IMR-90 (cell line): Measurements from ENCODE around the gene ATRNL1. TPM values are rescaled to one million over a fixed set of nuclear protein-coding genes. Genes with fewer than 3 reads are reported as not detected.

ENCODE experiments used
- ATAC-seq: fragments of 200-7000 bp; cut with Tn5 transposase; 2 replicates; pipeline ENCODE4 v1.9.1; 2020; ENCODE audit warnings: low read depth, mild to moderate bottlenecking, moderate library complexity
- BruUV-seq: library from RNA; stranded (reverse); fragments of 400-500 nt; replicated peaks from 2 replicates; lab custom pipeline; 2021; lab: Mats Ljungman, UMichigan
- CTCF ChIA-PET: fragments of 300-600 bp; formaldehyde crosslinking; extraction: SDS; loops from one replicate; lab custom pipeline; 2021; ENCODE audit warnings: antibody characterized with exemption; lab: Yijun Ruan, JAX
- POLR2A ChIA-PET: fragments of 300-600 bp; sonication (Branson Sonifier 250); formaldehyde crosslinking; loops from one replicate; lab custom pipeline; 2022; ENCODE audit warnings: antibody characterized with exemption; ENCODE audit not compliant: unreplicated experiment; lab: Charles Lee
- DNase-seq: peaks from one replicate; pipeline ENCODE4 v3.0.0; 2013
- H2AFZ ChIP-seq: replicated peaks from 2 replicates; pipeline ENCODE3; 2013; ENCODE audit warnings: low read length, mild to moderate bottlenecking; ENCODE audit not compliant: poor library complexity
- H2AK5ac ChIP-seq: 2 replicates; pipeline ENCODE4 v1.6.1; 2013; ENCODE audit warnings: low read depth, low read length, inconsistent platforms
- H2AK9ac ChIP-seq: replicated peaks from 2 replicates; pipeline ENCODE3; 2013; ENCODE audit warnings: mild to moderate bottlenecking, low read depth, low read length, moderate library complexity; ENCODE audit not compliant: poor library complexity
- H2BK120ac ChIP-seq: 2 replicates; pipeline ENCODE4 v1.6.1; 2013; ENCODE audit warnings: low read depth, low read length, inconsistent platforms
- H2BK15ac ChIP-seq: 3 replicates; pipeline ENCODE4 v1.6.1; 2013; ENCODE audit warnings: low read depth, low read length, inconsistent platforms
- H2BK20ac ChIP-seq: 2 replicates; pipeline ENCODE4 v1.6.1; 2013; ENCODE audit warnings: low read depth, mild to moderate bottlenecking, inconsistent platforms, low read length, moderate library complexity
- H2BK5ac ChIP-seq: 2 replicates; pipeline ENCODE4 v1.6.1; 2013; ENCODE audit warnings: mild to moderate bottlenecking, low read depth, low read length, inconsistent platforms; ENCODE audit not compliant: poor library complexity, severe bottlenecking
- H3K14ac ChIP-seq: replicated peaks from 2 replicates; pipeline ENCODE4 v1.6.1; 2013; ENCODE audit warnings: low read depth, low read length, inconsistent platforms
- H3K18ac ChIP-seq: 2 replicates; pipeline ENCODE4 v1.6.1; 2013; ENCODE audit warnings: low read depth, low read length, control low read depth
- H3K23ac ChIP-seq: 2 replicates; pipeline ENCODE4 v1.6.1; 2013; ENCODE audit warnings: low read depth, low read length, inconsistent platforms
- H3K27ac ChIP-seq: 2 replicates; pipeline ENCODE4 v1.5.1; 2013; ENCODE audit warnings: mild to moderate bottlenecking, control low read depth, low read length; ENCODE audit not compliant: insufficient read depth
- H3K27me3 ChIP-seq: 2 replicates; pipeline ENCODE4 v1.6.1; 2013; ENCODE audit warnings: low read length; ENCODE audit not compliant: control insufficient read depth, insufficient read depth
- H3K36me3 ChIP-seq: 2 replicates; pipeline ENCODE4 v1.6.1; 2013; ENCODE audit warnings: low read length, mixed read lengths; ENCODE audit not compliant: control insufficient read depth, insufficient read depth
- H3K4ac ChIP-seq: 2 replicates; pipeline ENCODE4 v1.6.1; 2013; ENCODE audit warnings: low read depth, low read length, inconsistent platforms
- H3K4me1 ChIP-seq: 2 replicates; pipeline ENCODE4 v1.6.1; 2013; ENCODE audit warnings: low read length, mixed read lengths; ENCODE audit not compliant: control insufficient read depth, insufficient read depth
- H3K4me2 ChIP-seq: 2 replicates; pipeline ENCODE4 v1.6.1; 2013; ENCODE audit warnings: low read depth, mild to moderate bottlenecking, control low read depth, low read length, moderate library complexity
- H3K4me3 ChIP-seq: 2 replicates; pipeline ENCODE4 v1.5.1; 2013; ENCODE audit warnings: low read depth, mild to moderate bottlenecking, control low read depth, low read length, moderate library complexity; ENCODE audit not compliant: insufficient read depth
- H3K56ac ChIP-seq: 2 replicates; pipeline ENCODE4 v1.6.1; 2013; ENCODE audit warnings: low read length, inconsistent platforms; ENCODE audit not compliant: insufficient read depth; ENCODE audit errors: extremely low read depth
- H3K79me1 ChIP-seq, 2 experiments: 2 replicates each; pipeline ENCODE4 v1.6.1; 2013; ENCODE audit warnings: low read length in 2 of 2, inconsistent platforms in 1 of 2, low read depth in 1 of 2
- H3K9ac ChIP-seq: 2 replicates; pipeline ENCODE4 v1.6.1; 2013; ENCODE audit warnings: low read depth, low read length, control low read depth
- H3K9me1 ChIP-seq: 2 replicates; pipeline ENCODE4 v1.6.1; 2013; ENCODE audit warnings: low read length, inconsistent platforms; ENCODE audit not compliant: insufficient read depth
- H3K9me3 ChIP-seq: 2 replicates; pipeline ENCODE4 v1.6.1; 2013; ENCODE audit warnings: low read length; ENCODE audit not compliant: control insufficient read depth, insufficient read depth
- H4K20me1 ChIP-seq: 2 replicates; pipeline ENCODE4 v1.6.1; 2013; ENCODE audit warnings: low read length, inconsistent platforms; ENCODE audit not compliant: insufficient read depth
- H4K5ac ChIP-seq: 2 replicates; pipeline ENCODE4 v1.6.1; 2013; ENCODE audit warnings: mild to moderate bottlenecking, low read depth, low read length, control low read depth
- H4K8ac ChIP-seq, 2 experiments: 2 replicates each; pipeline ENCODE4 v1.6.1; 2013; ENCODE audit warnings: low read depth in 2 of 2, low read length in 2 of 2, control low read depth in 1 of 2, inconsistent platforms in 1 of 2
- H4K91ac ChIP-seq: 2 replicates; pipeline ENCODE4 v1.6.1; 2013; ENCODE audit warnings: low read depth, low read length, inconsistent platforms; ENCODE audit not compliant: insufficient read depth
- BHLHE40 ChIP-seq: fragments of 150-350 bp; IDR thresholded peaks from 2 replicates; pipeline ENCODE4 v1.6.1; 2016; ENCODE audit warnings: mild to moderate bottlenecking, low read depth, low read length
- CEBPB ChIP-seq: IDR thresholded peaks from 2 replicates; pipeline ENCODE4 v1.6.1; 2012; ENCODE audit warnings: low read depth, low read length, improper control_type of control experiment
- CHD1 ChIP-seq: IDR thresholded peaks from 2 replicates; pipeline ENCODE4 v1.6.1; 2012; ENCODE audit warnings: low read depth, low read length, improper control_type of control experiment
- ELK1 ChIP-seq: fragments of 150-350 bp; IDR thresholded peaks from 2 replicates; pipeline ENCODE4 v1.6.1; 2016; ENCODE audit warnings: low read depth, mild to moderate bottlenecking, low read length, moderate library complexity, borderline replicate concordance
- FOS ChIP-seq: fragments of 150-350 bp; IDR thresholded peaks from 2 replicates; pipeline ENCODE4 v1.6.1; 2016; ENCODE audit warnings: low read depth, low read length
- MAFK ChIP-seq: IDR thresholded peaks from 2 replicates; pipeline ENCODE4 v1.6.1; 2012; ENCODE audit warnings: low read depth, low read length, improper control_type of control experiment
- MAZ ChIP-seq: IDR thresholded peaks from 2 replicates; pipeline ENCODE4 v1.6.1; 2012; ENCODE audit warnings: low read depth, mild to moderate bottlenecking, low read length, improper control_type of control experiment, moderate library complexity, borderline replicate concordance
- MXI1 ChIP-seq: IDR thresholded peaks from 2 replicates; pipeline ENCODE4 v1.6.1; 2012; ENCODE audit warnings: low read depth, mild to moderate bottlenecking, low read length, moderate library complexity, borderline replicate concordance
- NFE2L2 ChIP-seq: fragments of 150-350 bp; IDR thresholded peaks from 2 replicates; pipeline ENCODE4 v1.6.1; 2016; ENCODE audit warnings: low read depth, mild to moderate bottlenecking, low read length
- POLR2A ChIP-seq: IDR thresholded peaks from 2 replicates; pipeline ENCODE4 v1.6.1; 2012; ENCODE audit warnings: mild to moderate bottlenecking, low read depth, low read length
- RAD21 ChIP-seq: IDR thresholded peaks from 2 replicates; pipeline ENCODE4 v1.6.1; 2012; ENCODE audit warnings: low read length, improper control_type of control experiment
- RCOR1 ChIP-seq: IDR thresholded peaks from 2 replicates; pipeline ENCODE4 v1.6.1; 2012; ENCODE audit warnings: mild to moderate bottlenecking, low read length, improper control_type of control experiment; ENCODE audit not compliant: insufficient replicate concordance
- RFX5 ChIP-seq: IDR thresholded peaks from 2 replicates; pipeline ENCODE4 v1.8.0; 2012; ENCODE audit warnings: low read depth, mild to moderate bottlenecking, low read length, moderate library complexity
- SMC3 ChIP-seq: fragments of 150-350 bp; IDR thresholded peaks from 2 replicates; pipeline ENCODE4 v1.6.1; 2016; ENCODE audit warnings: low read depth, mild to moderate bottlenecking, antibody characterized with exemption, low read length, moderate library complexity
- USF2 ChIP-seq: fragments of 150-350 bp; IDR thresholded peaks from 2 replicates; pipeline ENCODE4 v1.6.1; 2017; ENCODE audit warnings: mild to moderate bottlenecking, antibody characterized with exemption, low read length, low read depth
- WGBS, 2 experiments: methylation state at CpG; one replicate each; pipeline versions ENCODE4 v1.1.5 to v1.1.7; 2013; ENCODE audit warnings: missing lambda C conversion rate in 2 of 2; ENCODE audit not compliant: insufficient read length in 1 of 2; ENCODE audit errors: extremely low coverage in 2 of 2; 5-methylcytosine and 5-hydroxymethylcytosine counted together
- dilution Hi-C: fragments of 300-500 bp; cut with HindIII; formaldehyde crosslinking; loops from one replicate; pipeline ENCODE4 v1.14.3; 2018; ENCODE audit warnings: low sequenced_read_pairs; ENCODE audit not compliant: unreplicated experiment
- in situ Hi-C: fragments of 300-500 bp; cut with MboI; formaldehyde crosslinking; loops from 3 replicates; pipeline ENCODE4 v1.14.3; 2019; ENCODE audit warnings: low sequenced_read_pairs, inconsistent platforms, mixed read lengths
- intact Hi-C: fragments of 100-400 bp; cut with micrococcal nuclease; formaldehyde crosslinking; loops from 2 replicates; pipeline ENCODE4 v1.10.0; 2022
- polyA plus RNA-seq, 3 experiments: library from polyadenylated mRNA; depleted of rRNA; stranded (reverse); fragments of >200 nt; gene quantifications; 2 replicates each; pipeline ENCODE4 v1.2.3, GENCODE V29; 2012; ENCODE audit warnings: low replicate concordance in 1 of 3
- total RNA-seq: library from RNA; depleted of rRNA; stranded (reverse); fragments of >200 nt; gene quantifications from 2 replicates; pipeline ENCODE4 v1.2.3, GENCODE V29; 2012
- TF ChIP-seq, protein P1 (sequence below): conservative IDR thresholded peaks from 2 replicates; pipeline ENCODE4 v1.5.1; 2012; ENCODE audit warnings: mild to moderate bottlenecking, low read depth, low read length, improper control_type of control experiment

The ATRNL1 gene
- total and polyA plus RNA-seq, 2 of the 4 experiments (the other 2 are of a cell fraction): 0.18 to 0.19 TPM

DNA sequence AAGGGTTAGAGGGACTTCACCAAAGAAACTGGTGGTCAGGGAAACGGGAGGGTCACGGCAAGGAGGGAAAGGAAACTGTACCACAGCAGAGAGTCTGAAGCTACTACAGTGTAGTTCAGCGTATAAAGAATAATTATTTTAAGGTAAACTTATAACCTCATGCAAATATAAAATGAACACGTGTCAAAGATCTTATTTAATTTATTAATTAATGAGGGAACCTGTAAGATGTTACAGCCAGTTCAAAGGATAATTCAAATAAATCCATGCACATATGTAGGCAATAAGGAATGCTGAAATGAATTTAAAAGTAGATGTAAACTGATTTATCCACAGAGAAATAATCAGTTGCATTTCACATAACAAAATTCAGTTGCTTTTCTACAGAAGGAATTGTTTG lies 49.4 kb upstream of the ATRNL1 start:
- Histone ChIP-seq H3K56ac (no peak overlapping the region), H2AK5ac (no peak overlapping the region), H4K20me1 (no peaks in the 10 kb centered on the region), H3K4me2 (no peak overlapping the region), H3K79me1 (no peaks in the 10 kb centered on the region), H3K4me1 (no peaks in the 10 kb centered on the region), H2BK120ac (no peak overlapping the region), H2BK20ac (no peak overlapping the region), H3K36me3 (no peaks in the 10 kb centered on the region), H3K14ac (no peak overlapping the region), H3K4me3 (no peak overlapping the region), H4K5ac (no peak overlapping the region), H2BK5ac (no peak overlapping the region), H4K8ac (no peak overlapping the region), H4K91ac (no peak overlapping the region), H3K27ac (no peak overlapping the region), H3K9me3 (no peaks in the 10 kb centered on the region), H2AK9ac (no peak overlapping the region), H3K4ac (no peak overlapping the region), H3K27me3 (peaks cover 2% of the 10 kb centered on the region; the same call in 1 of the 2 replicates), H2AFZ (no peak overlapping the region), H3K9ac (no peak overlapping the region), H2BK15ac (no peak overlapping the region), H3K23ac (no peak overlapping the region), H3K9me1 (no peaks in the 10 kb centered on the region), H3K18ac (no peak overlapping the region)
- ChIA-PET CTCF (interaction anchor here (0.6 kb wide), 1 partner anchor 9 kb away, joined by 3 read pairs; no protein-coding TSS in a partner anchor), POLR2A (no interaction called here)
- DNase-seq (no peak), ATAC-seq (no peak)
- intact Hi-C loops: no loop called here
- dilution Hi-C loops: no loop called here
- in situ Hi-C loops: no loop called here
- TF ChIP-seq RAD21 (no peak), POLR2A (no peak), MXI1 (no peak), CEBPB (no peak), NFE2L2 (no peak), RCOR1 (no peak), MAFK (no peak), RFX5 (no peak), MAZ (no peak), USF2 (no peak), SMC3 (no peak), FOS (no peak), ELK1 (no peak), BHLHE40 (no peak), CHD1 (no peak)
- TF ChIP-seq, protein P1, sequence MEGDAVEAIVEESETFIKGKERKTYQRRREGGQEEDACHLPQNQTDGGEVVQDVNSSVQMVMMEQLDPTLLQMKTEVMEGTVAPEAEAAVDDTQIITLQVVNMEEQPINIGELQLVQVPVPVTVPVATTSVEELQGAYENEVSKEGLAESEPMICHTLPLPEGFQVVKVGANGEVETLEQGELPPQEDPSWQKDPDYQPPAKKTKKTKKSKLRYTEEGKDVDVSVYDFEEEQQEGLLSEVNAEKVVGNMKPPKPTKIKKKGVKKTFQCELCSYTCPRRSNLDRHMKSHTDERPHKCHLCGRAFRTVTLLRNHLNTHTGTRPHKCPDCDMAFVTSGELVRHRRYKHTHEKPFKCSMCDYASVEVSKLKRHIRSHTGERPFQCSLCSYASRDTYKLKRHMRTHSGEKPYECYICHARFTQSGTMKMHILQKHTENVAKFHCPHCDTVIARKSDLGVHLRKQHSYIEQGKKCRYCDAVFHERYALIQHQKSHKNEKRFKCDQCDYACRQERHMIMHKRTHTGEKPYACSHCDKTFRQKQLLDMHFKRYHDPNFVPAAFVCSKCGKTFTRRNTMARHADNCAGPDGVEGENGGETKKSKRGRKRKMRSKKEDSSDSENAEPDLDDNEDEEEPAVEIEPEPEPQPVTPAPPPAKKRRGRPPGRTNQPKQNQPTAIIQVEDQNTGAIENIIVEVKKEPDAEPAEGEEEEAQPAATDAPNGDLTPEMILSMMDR: no peak
- BruUV-seq: no TSS peak
- no CpG with 5 or more reads among the region's 4 CpGs for WGBS, 2 experiments
